ENCODE results near the gene NDUFS5.

GRCh38 chr1:38989979-38990378, 36.2 kb upstream of the NDUFS5 start:
- TF ChIP-seq CTCF (IDR thresholded peaks at IDR 0.05) = no peak
- TF ChIP-seq ZFX (IDR thresholded peaks at IDR 0.05; ENCODE audit: borderline replicate concordance) = no peak
